ENCODE measurements around the gene CYTH3. TPM values are rescaled to one million over a fixed set of nuclear protein-coding genes. Genes with fewer than 3 reads are reported as not detected.

The CYTH3 gene
- total and polyA plus RNA-seq, 2 of the 4 experiments (the other 2 are of a cell fraction) = 14.2 to 34.8 TPM

DNA sequence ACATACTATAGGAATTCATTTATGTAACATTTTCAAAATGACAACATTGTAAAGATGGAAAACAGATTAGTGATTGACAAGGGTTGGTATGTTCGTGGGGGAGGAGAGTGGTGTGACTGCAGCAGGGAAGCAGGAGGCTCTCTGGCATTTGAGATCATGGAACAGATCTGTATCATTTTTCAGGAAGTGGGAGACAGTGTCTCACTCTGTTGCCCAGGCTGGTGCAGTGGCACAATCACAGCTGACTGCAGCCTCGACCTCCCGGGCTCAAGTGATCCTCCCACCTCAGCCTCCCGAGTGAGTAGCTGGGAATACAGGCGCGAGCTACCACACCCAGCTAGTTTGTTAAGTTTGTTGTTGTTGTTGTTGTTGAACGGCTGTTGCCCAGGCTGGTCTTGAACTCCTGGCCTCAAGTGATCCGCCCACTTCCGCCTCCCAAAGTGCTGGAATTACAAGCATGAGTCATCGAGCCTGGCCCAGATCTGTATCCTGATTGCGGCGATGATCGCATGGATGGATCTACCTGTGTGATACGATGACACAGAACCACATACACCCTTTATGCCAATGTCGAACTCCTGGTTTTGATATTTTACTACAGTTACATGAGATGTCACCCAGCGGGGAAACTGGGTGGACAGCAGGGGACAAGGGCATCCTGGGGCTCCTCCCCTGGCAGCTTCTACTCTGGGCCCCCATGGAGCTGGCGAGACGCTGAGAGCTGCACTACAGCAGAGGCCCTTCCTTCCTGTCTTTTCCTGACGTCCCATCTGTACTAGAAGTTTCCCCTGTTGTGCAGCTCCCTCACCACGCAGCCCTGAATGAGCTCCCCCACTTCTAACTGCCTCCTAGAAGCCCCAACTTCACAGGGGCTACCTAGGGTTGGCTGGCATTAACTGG, 12.3 kb upstream of the CYTH3 start:
- Histone ChIP-seq H3K23ac (ENCODE audit: low read depth, low read length) (0 out of 2 replicates have a peak overlapping the region, but pooled peaks have one; percentile 6), H3K4me3 (ENCODE audit: insufficient read depth, low read depth, low read length) (no peak overlapping the region), H3K18ac (ENCODE audit: low read depth, low read length) (no peak overlapping the region; the same call in 1 of the 2 replicates), H3K79me1 (ENCODE audit: low read depth in 1 of 2, low read length in 2 of 2) (no peaks in the 10 kb centered on the region; a peak in 1 of 4 replicates), H2AFZ (replicated peaks; ENCODE audit: low read length, poor library complexity) (peak overlapping the region; percentile 57), H3K36me3 (ENCODE audit: control insufficient read depth, insufficient read depth, low read length) (no peaks in the 10 kb centered on the region), H2AK5ac (ENCODE audit: low read depth, low read length) (peak overlapping the region; percentile 82), H2BK120ac (ENCODE audit: low read depth, low read length) (peak overlapping the region; percentile 99), H3K4me1 (ENCODE audit: control insufficient read depth, insufficient read depth, low read length) (peaks cover 8% of the 10 kb centered on the region), H2BK20ac (ENCODE audit: low read depth, low read length) (peak overlapping the region; percentile 97), H2BK5ac (ENCODE audit: low read depth, low read length, poor library complexity, severe bottlenecking) (peak overlapping the region; percentile 66), H3K27me3 (ENCODE audit: control insufficient read depth, insufficient read depth, low read length) (no peaks in the 10 kb centered on the region), H3K56ac (ENCODE audit: extremely low read depth, insufficient read depth, low read length) (no peak overlapping the region), H3K27ac (ENCODE audit: insufficient read depth, low read length) (peak overlapping the region; percentile 10; the same call in 1 of the 2 replicates), H4K20me1 (ENCODE audit: insufficient read depth, low read length) (no peaks in the 10 kb centered on the region), H4K91ac (ENCODE audit: insufficient read depth, low read depth, low read length) (peak overlapping the region; percentile 86), H4K5ac (ENCODE audit: low read depth, low read length) (0 out of 2 replicates have a peak overlapping the region, but pooled peaks have one; percentile 30), H4K8ac (ENCODE audit: low read depth in 2 of 2, low read length in 2 of 2) (peak overlapping the region; percentile 79 to 89; a peak in 3 of 4 replicates), H3K9me1 (ENCODE audit: insufficient read depth, low read length) (0 out of 2 replicates have a peak, but pooled peaks cover 3% of the 10 kb centered on the region), H3K4me2 (ENCODE audit: low read depth, low read length) (no peak overlapping the region), H3K9me3 (ENCODE audit: control insufficient read depth, insufficient read depth, low read length) (no peaks in the 10 kb centered on the region), H3K14ac (replicated peaks; ENCODE audit: low read depth, low read length) (peak overlapping the region; percentile 46), H2BK15ac (ENCODE audit: low read depth, low read length) (peak overlapping the region; percentile 69; the same call in 2 of the 3 replicates), H2AK9ac (replicated peaks; ENCODE audit: low read depth, low read length, poor library complexity) (peak overlapping the region; percentile 70), H3K9ac (ENCODE audit: low read depth, low read length) (no peak overlapping the region), H3K4ac (ENCODE audit: low read depth, low read length) (peak overlapping the region; percentile 89)
- dilution Hi-C loops (cut with HindIII; ENCODE audit: low sequenced_read_pairs, unreplicated experiment) = no loop called here
- ATAC-seq (ENCODE audit: low read depth) (no peak), DNase-seq (no peak)
- intact Hi-C loops (cut with micrococcal nuclease) = no loop called here
- TF ChIP-seq SMC3 (IDR thresholded peaks at IDR 0.05; ENCODE audit: low read depth, low read length) = no peak
- TF ChIP-seq RAD21 (IDR thresholded peaks at IDR 0.05; ENCODE audit: low read length) = no peak
- no peak for TF ChIP-seq USF2 (IDR thresholded peaks at IDR 0.05; ENCODE audit: low read depth, low read length)
- TF ChIP-seq NFE2L2 (IDR thresholded peaks at IDR 0.05; ENCODE audit: low read depth, low read length) = no peak
- no peak for TF ChIP-seq BHLHE40 (IDR thresholded peaks at IDR 0.05; ENCODE audit: low read depth, low read length)
- no peak for TF ChIP-seq FOS (IDR thresholded peaks at IDR 0.05; ENCODE audit: low read depth, low read length)
- no peak for TF ChIP-seq POLR2A (IDR thresholded peaks at IDR 0.05; ENCODE audit: low read depth, low read length)
- TF ChIP-seq CHD1 (IDR thresholded peaks at IDR 0.05; ENCODE audit: low read depth, low read length) = no peak
- no peak for TF ChIP-seq MXI1 (IDR thresholded peaks at IDR 0.05; ENCODE audit: borderline replicate concordance, low read depth, low read length)
- ChIA-PET POLR2A (ENCODE audit: unreplicated experiment) (no interaction called here), CTCF (no interaction called here)
- no TSS peak for BruUV-seq (replicated peaks)
- in situ Hi-C loops (cut with MboI; ENCODE audit: low sequenced_read_pairs) = no loop called here
- 100% methylated on average over 3 of the region's 20 CpGs; no CpG with 5 or more reads in 1 of the 2 experiments for WGBS, 2 experiments (ENCODE audit: extremely low coverage in 2 of 2, insufficient read length in 1 of 2)
